DOHH2 (cell line): ENCODE results near the gene SLC25A10.

ENCODE experiments used
- H3F3A ChIP-seq: fragments of 200-600 bp; sonication (generic), shearing (Covaris generic); 2 replicates; pipeline ENCODE4 v1.6.0; 2016; ENCODE audit warnings: antibody characterized with exemption, mild to moderate bottlenecking; ENCODE audit not compliant: control insufficient read depth, insufficient read depth
- H3K27ac ChIP-seq: fragments of 200-600 bp; sonication (generic); 2 replicates; pipeline ENCODE4 v1.5.1; 2014; ENCODE audit warnings: low read depth, mild to moderate bottlenecking, low read length, moderate library complexity
- H3K27me3 ChIP-seq: fragments of 200-600 bp; sonication (generic); 2 replicates; pipeline ENCODE4 v1.6.1; 2014; ENCODE audit warnings: mild to moderate bottlenecking, low read length, mixed read lengths; ENCODE audit not compliant: control insufficient read depth
- H3K36me3 ChIP-seq: fragments of 200-600 bp; sonication (generic); 2 replicates; pipeline ENCODE4 v1.6.1; 2014; ENCODE audit warnings: mild to moderate bottlenecking, low read length, moderate library complexity, mixed read lengths; ENCODE audit not compliant: control insufficient read depth
- H3K4me1 ChIP-seq: fragments of 200-600 bp; sonication (generic); 2 replicates; pipeline ENCODE4 v1.6.1; 2014; ENCODE audit warnings: mild to moderate bottlenecking, low read length, mixed read lengths; ENCODE audit not compliant: control insufficient read depth
- H3K4me2 ChIP-seq: fragments of 200-600 bp; sonication (generic); 2 replicates; pipeline ENCODE4 v1.6.0; 2014; ENCODE audit warnings: mild to moderate bottlenecking, low read length, moderate library complexity
- H3K4me3 ChIP-seq: fragments of 200-600 bp; sonication (generic); 2 replicates; pipeline ENCODE4 v1.5.1; 2014; ENCODE audit warnings: mild to moderate bottlenecking, low read length, mixed read lengths
- H3K79me2 ChIP-seq: fragments of 200-600 bp; sonication (generic); 2 replicates; pipeline ENCODE4 v1.6.1; 2014; ENCODE audit warnings: mild to moderate bottlenecking, low read length, mixed read lengths; ENCODE audit not compliant: control insufficient read depth
- H3K9me2 ChIP-seq: fragments of 200-600 bp; sonication (generic); replicated peaks from 2 replicates; pipeline ENCODE4 v1.6.1; 2014; ENCODE audit warnings: mild to moderate bottlenecking, low read length, mixed read lengths; ENCODE audit not compliant: control insufficient read depth
- H3K9me3 ChIP-seq: fragments of 200-600 bp; sonication (generic); 2 replicates; pipeline ENCODE4 v1.6.1; 2014; ENCODE audit warnings: antibody characterized with exemption, low read length, mixed read lengths; ENCODE audit not compliant: control insufficient read depth, insufficient read depth
- H4K20me1 ChIP-seq: fragments of 200-600 bp; sonication (generic); 2 replicates; pipeline ENCODE4 v1.6.0; 2014; ENCODE audit warnings: low read depth, mild to moderate bottlenecking, antibody characterized with exemption, low read length, moderate library complexity; ENCODE audit not compliant: control insufficient read depth, insufficient read depth
- CTCF ChIP-seq: fragments of 200-600 bp; sonication (generic); IDR thresholded peaks from one replicate; pipeline ENCODE4 v1.5.1; 2014; ENCODE audit warnings: antibody characterized with exemption, mild to moderate bottlenecking, low read depth, low read length; ENCODE audit not compliant: poor library complexity, severe bottlenecking
- EZH2phosphoT487 ChIP-seq: fragments of 200-600 bp; sonication (generic); IDR thresholded peaks from 2 replicates; pipeline ENCODE4 v1.6.1; 2017; ENCODE audit warnings: borderline replicate concordance, mild to moderate bottlenecking, antibody characterized with exemption, low read length, moderate library complexity, mixed read lengths

Gene SLC25A10

GRCh38 chr17:81717049-81717765 lies 5.1 kb downstream of the SLC25A10 start:
- Histone ChIP-seq H3F3A (no peaks in the 10 kb centered on the region), H3K4me3 (no peak overlapping the region), H3K79me2 (peaks cover 32% of the 10 kb centered on the region), H3K4me1 (peaks cover 11% of the 10 kb centered on the region), H3K36me3 (peaks cover 38% of the 10 kb centered on the region), H3K9me3 (no peaks in the 10 kb centered on the region), H3K27ac (no peak overlapping the region), H3K9me2 (no peaks in the 10 kb centered on the region), H3K27me3 (no peaks in the 10 kb centered on the region), H4K20me1 (no peaks in the 10 kb centered on the region), H3K4me2 (no peak overlapping the region)
- TF ChIP-seq EZH2phosphoT487: no peak
- TF ChIP-seq CTCF: no peak

GRCh38 chr17:81717766-81718089 lies 5.6 kb downstream of the SLC25A10 start:
- no peak overlapping the region for H3K27ac ChIP-seq
- TF ChIP-seq EZH2phosphoT487 (no peak), CTCF (no peak)
- no peaks in the 10 kb centered on the region for H3K9me3 ChIP-seq
- H3K79me2 ChIP-seq: peaks cover 26% of the 10 kb centered on the region
- H4K20me1 ChIP-seq: no peaks in the 10 kb centered on the region
- no peaks in the 10 kb centered on the region for H3F3A ChIP-seq
- H3K4me3 ChIP-seq: no peak overlapping the region
- H3K4me2 ChIP-seq: no peak overlapping the region
- H3K9me2 ChIP-seq: no peaks in the 10 kb centered on the region
- H3K4me1 ChIP-seq: peaks cover 11% of the 10 kb centered on the region
- H3K27me3 ChIP-seq: no peaks in the 10 kb centered on the region
- H3K36me3 ChIP-seq: peaks cover 38% of the 10 kb centered on the region

- Histone ChIP-seq H3K4me1 (no peaks in the 10 kb centered on the region), H3K79me2 (peaks cover 7% of the 10 kb centered on the region), H3K9me2 (no peaks in the 10 kb centered on the region), H3K36me3 (peaks cover 30% of the 10 kb centered on the region), H3F3A (no peaks in the 10 kb centered on the region), H3K9me3 (no peaks in the 10 kb centered on the region), H3K27me3 (peaks cover 7% of the 10 kb centered on the region; the same call in 1 of the 2 replicates), H4K20me1 (no peaks in the 10 kb centered on the region), H3K4me3 (no peak overlapping the region), H3K27ac (no peak overlapping the region), H3K4me2 (no peak overlapping the region)
- TF ChIP-seq EZH2phosphoT487 (no peak), CTCF (no peak)
Measured at GRCh38 chr17:81719410-81720266, 7.6 kb downstream of the SLC25A10 start.
